ENCODE results near the gene ANKRD34A.

Gene ANKRD34A

GRCh38 chr1:145960468-145961108, 3.8 kb downstream of the ANKRD34A start (continued):
- TF ChIP-seq, protein P1, sequence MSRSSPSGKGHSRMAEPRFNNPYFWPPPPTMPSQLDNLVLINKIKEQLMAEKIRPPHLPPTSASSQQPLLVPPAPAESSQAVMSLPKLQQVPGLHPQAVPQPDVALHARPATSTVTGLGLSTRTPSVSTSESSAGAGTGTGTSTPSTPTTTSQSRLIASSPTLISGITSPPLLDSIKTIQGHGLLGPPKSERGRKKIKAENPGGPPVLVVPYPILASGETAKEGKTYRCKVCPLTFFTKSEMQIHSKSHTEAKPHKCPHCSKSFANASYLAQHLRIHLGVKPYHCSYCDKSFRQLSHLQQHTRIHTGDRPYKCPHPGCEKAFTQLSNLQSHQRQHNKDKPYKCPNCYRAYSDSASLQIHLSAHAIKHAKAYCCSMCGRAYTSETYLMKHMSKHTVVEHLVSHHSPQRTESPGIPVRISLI (tag by site-specific recombination; IDR thresholded peaks at IDR 0.05) = no peak
- no peak for TF ChIP-seq ZNF37A (tag by site-specific recombination; IDR thresholded peaks at IDR 0.05)
- peak; percentile 94 for TF ChIP-seq ZXDB (tag by site-specific recombination; IDR thresholded peaks at IDR 0.05)
- TF ChIP-seq ZNF280C (tag by site-specific recombination; IDR thresholded peaks at IDR 0.05) = no peak
- TF ChIP-seq ZIC2 (tag by site-specific recombination; IDR thresholded peaks at IDR 0.05) = peak; percentile 68
- TF ChIP-seq ZNF747 (tag by site-specific recombination; IDR thresholded peaks at IDR 0.05) = no peak
- TF ChIP-seq ZNF645 (tag by site-specific recombination; IDR thresholded peaks at IDR 0.05) = no peak
- TF ChIP-seq PRDM6 (tag by site-specific recombination; IDR thresholded peaks at IDR 0.05) = no peak
- no peak for TF ChIP-seq MZF1 (tag by site-specific recombination; IDR thresholded peaks at IDR 0.05; ENCODE audit: borderline replicate concordance)
- peak; percentile 93 for TF ChIP-seq ZNF561 (tag by site-specific recombination; IDR thresholded peaks at IDR 0.05; ENCODE audit: borderline replicate concordance)
- TF ChIP-seq ZNF677 (tag by site-specific recombination; IDR thresholded peaks at IDR 0.05) = no peak
- no peak for TF ChIP-seq ZNF266 (tag by site-specific recombination; IDR thresholded peaks at IDR 0.05; ENCODE audit: low read depth)
- TF ChIP-seq ZNF76 (tag by site-specific recombination; IDR thresholded peaks at IDR 0.05; ENCODE audit: borderline replicate concordance, low read depth) = no peak
- peak; percentile 25; the same call in 1 of the 2 replicates for TF ChIP-seq ZSCAN30 (tag by site-specific recombination; IDR thresholded peaks at IDR 0.05)
- TF ChIP-seq ZNF544 (tag by site-specific recombination; IDR thresholded peaks at IDR 0.05) = no peak
- TF ChIP-seq ZNF366 (tag by site-specific recombination; conservative IDR thresholded peaks at IDR 0.05) = no peak
- TF ChIP-seq ZNF391 (tag by site-specific recombination; IDR thresholded peaks at IDR 0.05; ENCODE audit: borderline replicate concordance, low read depth) = peak; percentile 35; the same call in 1 of the 2 replicates

GRCh38 chr1:145959957-145960467, 4.4 kb downstream of the ANKRD34A start:
- Histone ChIP-seq H3K27ac (ENCODE audit: extremely low read depth, low read depth, low read length) (no peak overlapping the region; the same call in 1 of the 2 replicates), H3K9me3 (ENCODE audit: control insufficient read depth, insufficient read depth, low read depth, low read length) (no peaks in the 10 kb centered on the region), H3K4me1 (ENCODE audit: control insufficient read depth, insufficient read depth, low read length) (peaks cover 12% of the 10 kb centered on the region), H3K36me3 (ENCODE audit: control insufficient read depth in 2 of 2, insufficient read depth in 1 of 2, low read length in 2 of 2) (no peaks in the 10 kb centered on the region), H3K4me3 (ENCODE audit: low read depth, low read length) (peak overlapping the region; percentile 56)
- no peak for TF ChIP-seq HIC1 (tag by site-specific recombination; IDR thresholded peaks at IDR 0.05)
- ChIA-PET POLR2A (interaction anchor here (0.6 to 0.9 kb wide), 2 partner anchors 68 to 101 kb away, joined by 3 read pairs; no protein-coding TSS in a partner anchor), CTCF (interaction anchor here (0.5 kb wide), 1 partner anchor 13 kb away, joined by 3 read pairs; no protein-coding TSS in a partner anchor)
